H1 (cell line): ENCODE measurements around the gene TNP2.

ENCODE experiments used
- BACH1 ChIP-seq: IDR thresholded peaks from 2 replicates; pipeline ENCODE4 v1.6.1; 2012; ENCODE audit warnings: low read length, improper control_type of control experiment
- GABPA ChIP-seq: IDR thresholded peaks from 2 replicates; pipeline ENCODE4 v1.6.1; 2011; ENCODE audit warnings: mild to moderate bottlenecking, low read length, moderate library complexity, borderline replicate concordance; ENCODE audit not compliant: insufficient read depth
- TAF1 ChIP-seq: IDR thresholded peaks from 2 replicates; pipeline ENCODE4 v1.6.1; 2011; ENCODE audit warnings: mild to moderate bottlenecking, low read depth, low read length
- TF ChIP-seq, protein P1 (sequence below), 3 experiments: IDR thresholded peaks; 1 replicate in 2 of 3; 2 replicates in 1 of 3; pipeline versions ENCODE4 v1.5.1 to v1.6.1; 2011; ENCODE audit warnings: low read length in 3 of 3, mild to moderate bottlenecking in 3 of 3, inconsistent platforms in 2 of 3, low read depth in 1 of 3, moderate library complexity in 1 of 3; ENCODE audit not compliant: insufficient read depth in 1 of 3; ENCODE audit errors: control extremely low read depth in 1 of 3

DNA sequence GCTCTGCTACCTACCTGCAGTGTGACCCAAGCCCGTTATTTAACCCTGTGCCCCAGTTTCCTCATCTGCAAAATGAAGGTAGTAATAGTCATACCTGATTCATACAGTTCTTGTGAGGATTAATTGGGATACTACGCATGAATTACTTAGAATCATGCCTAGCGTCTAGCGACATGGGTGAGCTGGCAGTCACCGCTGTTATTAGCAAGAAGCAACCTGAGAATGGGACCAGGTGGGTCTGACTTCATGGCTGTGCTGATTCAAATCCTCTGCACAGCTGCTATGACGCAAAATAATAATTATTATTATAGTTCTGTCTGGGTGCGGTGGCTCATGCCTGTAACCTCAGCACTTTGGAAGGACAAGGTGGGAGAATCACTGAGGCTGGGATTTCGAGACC is 21.0 kb downstream of the TNP2 start:
- no peak for TF ChIP-seq GABPA
- no peak for TF ChIP-seq TAF1
- TF ChIP-seq, protein P1, sequence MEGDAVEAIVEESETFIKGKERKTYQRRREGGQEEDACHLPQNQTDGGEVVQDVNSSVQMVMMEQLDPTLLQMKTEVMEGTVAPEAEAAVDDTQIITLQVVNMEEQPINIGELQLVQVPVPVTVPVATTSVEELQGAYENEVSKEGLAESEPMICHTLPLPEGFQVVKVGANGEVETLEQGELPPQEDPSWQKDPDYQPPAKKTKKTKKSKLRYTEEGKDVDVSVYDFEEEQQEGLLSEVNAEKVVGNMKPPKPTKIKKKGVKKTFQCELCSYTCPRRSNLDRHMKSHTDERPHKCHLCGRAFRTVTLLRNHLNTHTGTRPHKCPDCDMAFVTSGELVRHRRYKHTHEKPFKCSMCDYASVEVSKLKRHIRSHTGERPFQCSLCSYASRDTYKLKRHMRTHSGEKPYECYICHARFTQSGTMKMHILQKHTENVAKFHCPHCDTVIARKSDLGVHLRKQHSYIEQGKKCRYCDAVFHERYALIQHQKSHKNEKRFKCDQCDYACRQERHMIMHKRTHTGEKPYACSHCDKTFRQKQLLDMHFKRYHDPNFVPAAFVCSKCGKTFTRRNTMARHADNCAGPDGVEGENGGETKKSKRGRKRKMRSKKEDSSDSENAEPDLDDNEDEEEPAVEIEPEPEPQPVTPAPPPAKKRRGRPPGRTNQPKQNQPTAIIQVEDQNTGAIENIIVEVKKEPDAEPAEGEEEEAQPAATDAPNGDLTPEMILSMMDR (IDR thresholded peaks at IDR 0.05; ENCODE audit: control extremely low read depth in 1 of 3, insufficient read depth in 1 of 3, low read depth in 1 of 3, low read length in 3 of 3) = no peak
- TF ChIP-seq BACH1 = no peak
